AG04450 (cell line): ENCODE data around the gene POU5F2. TPM values are rescaled to one million over a fixed set of nuclear protein-coding genes. Genes with fewer than 3 reads are reported as not detected.

Source experiments
- CTCF ChIA-PET: fragments of 300-600, 350-600 bp; formaldehyde crosslinking; extraction: SDS; loops from one replicate; lab custom pipeline; 2022; ENCODE audit warnings: antibody characterized with exemption, inconsistent platforms; lab: Charles Lee
- POLR2A ChIA-PET: fragments of 350-600 bp; formaldehyde crosslinking; extraction: SDS; loops from one replicate; lab custom pipeline; 2021; ENCODE audit warnings: antibody characterized with exemption, inconsistent platforms; lab: Yijun Ruan, JAX
- DNase-seq: peaks from one replicate; pipeline ENCODE4 v3.0.0-alpha.2; 2011; ENCODE audit warnings: low read depth, low spot score
- H3K27ac ChIP-seq: one replicate; pipeline ENCODE4 v1.5.1; 2012; ENCODE audit warnings: low read depth, low read length, control low read depth
- H3K27me3 ChIP-seq: one replicate; pipeline ENCODE4 v1.6.0; 2012; ENCODE audit warnings: low read length; ENCODE audit not compliant: control insufficient read depth, insufficient read depth
- H3K4me3 ChIP-seq: 2 replicates; pipeline ENCODE4 v1.5.1; 2011; ENCODE audit warnings: mild to moderate bottlenecking, low read depth, low read length, control low read depth
- H3K9me3 ChIP-seq: 2 replicates; pipeline ENCODE4 v1.5.1; 2012; ENCODE audit warnings: low read length; ENCODE audit not compliant: control insufficient read depth, insufficient read depth
- CTCF ChIP-seq: IDR thresholded peaks from 2 replicates; pipeline ENCODE4 v1.5.1; 2011; ENCODE audit warnings: low read depth, low read length, control low read depth, inconsistent platforms
- polyA minus RNA-seq: library from RNA; depleted of rRNA, polyadenylated mRNA; stranded (reverse); fragments of >200 nt; gene quantifications from 2 replicates; pipeline ENCODE4 v1.2.3, GENCODE V29; 2011; rRNA and poly(A)+ RNA removed
- polyA plus RNA-seq: library from polyadenylated mRNA; depleted of rRNA; stranded (reverse); fragments of >200 nt; gene quantifications from 2 replicates; pipeline ENCODE4 v1.2.3, GENCODE V29; 2011; rRNA removed

Gene POU5F2
- 0.04 and 0.09 TPM in 2 replicates for polyA plus RNA-seq
- polyA minus RNA-seq, result 1.7 and 2.6 TPM in 2 replicates

- no peak within 1 kb of the TSS for H3K4me3 ChIP-seq
- H3K27me3 ChIP-seq, result no peaks in the 10 kb centered on the region
- peaks cover 8% of the 10 kb centered on the region; the same call in 1 of the 2 replicates for H3K9me3 ChIP-seq
- ChIA-PET CTCF (no interaction called here), POLR2A (interaction anchor here (0.6 kb wide), 1 partner anchor 119 kb away, joined by 3 read pairs; no protein-coding TSS in a partner anchor)
- DNase-seq, result no peak
- H3K27ac ChIP-seq, result no peak within 1 kb of the TSS
- TF ChIP-seq CTCF, result no peak
These were observed at the start of gene POU5F2 for GRCh38 chr5:93741136-93741811. Gene POU5F2 (minus strand): TSS chr5:93741600. CDS start chr5:93741563, 37 bp downstream.

GRCh38 chr5:93790401-93790800, 49.0 kb upstream of the POU5F2 start:
- CTCF ChIA-PET, result interaction anchor here (1.0 to 5.1 kb wide), 3 partner anchors 9 to 183 kb away, joined by 3 to 35 read pairs (median 6); no protein-coding TSS in a partner anchor
- TF ChIP-seq CTCF, result peak; percentile 13; the same call in 1 of the 2 replicates
- DNase-seq, result no peak
- Histone ChIP-seq H3K9me3 (no peaks in the 10 kb centered on the region), H3K27me3 (no peaks in the 10 kb centered on the region), H3K4me3 (no peak overlapping the region), H3K27ac (no peak overlapping the region)
- POLR2A ChIA-PET, result no interaction called here

GRCh38 chr5:93789173-93790067, 48.0 kb upstream of the POU5F2 start:
- DNase-seq, result peak; percentile 18
- ChIA-PET POLR2A (interaction anchor here (0.8 kb wide), 1 partner anchor 202 kb away, joined by 3 read pairs; no protein-coding TSS in a partner anchor), CTCF (interaction anchor here (0.7 to 5.1 kb wide), 4 partner anchors 10 to 182 kb away, joined by 3 to 35 read pairs (median 7); no protein-coding TSS in a partner anchor)
- no peaks in the 10 kb centered on the region for H3K9me3 ChIP-seq
- no peaks in the 10 kb centered on the region for H3K27me3 ChIP-seq
- no peak overlapping the region for H3K27ac ChIP-seq
- TF ChIP-seq CTCF, result peak; percentile 24
- H3K4me3 ChIP-seq, result no peak overlapping the region

- no peak for DNase-seq
- ChIA-PET POLR2A (no interaction called here), CTCF (no interaction called here)
- no peaks in the 10 kb centered on the region for H3K9me3 ChIP-seq
- H3K27me3 ChIP-seq, result no peaks in the 10 kb centered on the region
- TF ChIP-seq CTCF, result no peak
- H3K4me3 ChIP-seq, result no peak overlapping the region
- no peak overlapping the region for H3K27ac ChIP-seq
These were observed 46.2 kb upstream of the POU5F2 start for GRCh38 chr5:93787598-93787997.
